GM18868 (cell line): ENCODE measurements around the gene RASSF5.

Experiments
- ATAC-seq: cut with Tn5 transposase; IDR thresholded peaks from one replicate; pipeline ENCODE4 v1.9.1; 2021; ENCODE audit warnings: mild to moderate bottlenecking, moderate library complexity; ENCODE audit not compliant: unreplicated experiment

Gene RASSF5

DNA sequence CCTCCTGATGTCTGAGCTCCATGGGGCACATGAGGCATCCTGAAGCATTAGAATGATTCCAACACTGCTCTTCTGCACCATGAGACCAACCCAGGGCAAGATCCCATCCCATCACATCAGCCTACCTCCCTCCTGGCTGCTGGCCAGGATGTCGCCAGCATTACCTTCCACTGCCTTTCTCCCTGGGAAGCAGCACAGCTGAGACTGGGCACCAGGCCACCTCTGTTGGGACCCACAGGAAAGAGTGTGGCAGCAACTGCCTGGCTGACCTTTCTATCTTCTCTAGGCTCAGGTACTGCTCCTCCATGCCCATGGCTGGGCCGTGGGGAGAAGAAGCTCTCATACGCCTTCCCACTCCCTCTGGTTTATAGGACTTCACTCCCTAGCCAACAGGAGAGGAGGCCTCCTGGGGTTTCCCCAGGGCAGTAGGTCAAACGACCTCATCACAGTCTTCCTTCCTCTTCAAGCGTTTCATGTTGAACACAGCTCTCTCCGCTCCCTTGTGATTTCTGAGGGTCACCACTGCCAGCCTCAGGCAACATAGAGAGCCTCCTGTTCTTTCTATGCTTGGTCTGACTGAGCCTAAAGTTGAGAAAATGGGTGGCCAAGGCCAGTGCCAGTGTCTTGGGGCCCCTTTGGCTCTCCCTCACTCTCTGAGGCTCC lies 11.1 kb upstream of the RASSF5 start:
- ATAC-seq = no peak

DNA sequence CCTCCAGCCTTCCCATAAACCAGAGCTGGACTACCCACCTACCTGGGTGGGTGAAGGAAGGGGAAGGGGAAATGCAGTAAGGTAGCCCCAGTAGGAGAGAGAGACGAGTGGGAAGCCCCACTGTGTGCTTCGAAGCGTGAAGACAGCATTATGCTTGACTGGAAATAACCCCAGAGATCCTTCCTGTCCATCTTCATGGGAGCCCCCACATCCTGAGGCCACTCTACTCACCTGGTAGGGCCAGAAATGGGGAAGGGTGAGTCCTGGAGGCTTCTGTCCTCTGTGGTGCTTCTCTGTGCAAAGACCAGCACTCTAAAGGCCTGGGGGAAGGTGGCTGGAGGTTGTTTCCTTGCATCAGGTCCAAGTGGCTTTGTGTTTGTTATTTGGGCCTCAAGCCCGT lies 10.0 kb upstream of the RASSF5 start:
- no peak for ATAC-seq

DNA sequence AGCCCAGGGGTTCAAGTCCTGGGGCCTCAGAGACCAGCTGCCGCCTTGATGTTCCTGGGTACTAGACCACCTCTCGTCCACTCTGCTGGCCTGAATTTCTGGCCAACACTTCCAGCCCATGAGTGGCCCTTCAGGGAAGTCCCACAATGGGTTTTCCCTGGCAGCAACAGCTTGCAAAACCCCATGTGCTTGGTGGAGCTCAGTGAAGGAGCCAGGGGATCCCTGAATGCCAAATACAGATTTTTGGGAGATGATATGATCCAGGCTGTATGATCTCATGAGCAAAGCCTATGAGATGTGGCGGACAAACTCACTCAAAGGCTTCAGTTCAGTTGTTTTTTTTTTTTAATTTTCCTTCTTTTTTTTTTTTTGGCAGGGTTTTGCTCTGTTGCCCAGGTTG lies 9.6 kb upstream of the RASSF5 start:
- no peak for ATAC-seq

DNA sequence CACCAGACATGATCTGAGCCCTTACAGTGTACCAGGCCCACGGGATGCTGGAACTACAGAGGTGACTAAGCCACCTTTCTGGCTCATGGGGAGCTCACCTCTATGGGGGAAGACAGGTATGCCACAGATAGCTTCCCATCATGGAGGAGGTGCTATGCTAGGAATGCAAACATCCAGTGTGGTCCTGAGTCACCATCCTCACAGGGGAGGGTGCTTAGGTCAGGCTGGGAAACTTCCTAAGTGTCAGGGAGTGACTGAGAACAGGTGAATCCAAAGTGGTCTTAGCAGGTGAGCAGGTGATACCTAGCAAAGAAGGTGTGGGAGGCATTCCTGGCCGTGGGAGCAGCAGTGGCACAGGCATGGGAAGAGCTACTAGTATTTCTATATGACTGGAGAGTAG lies 8.6 kb upstream of the RASSF5 start:
- no peak for ATAC-seq

GRCh38 chr1:206500046-206500445 lies 7.3 kb upstream of the RASSF5 start:
- ATAC-seq = no peak

DNA sequence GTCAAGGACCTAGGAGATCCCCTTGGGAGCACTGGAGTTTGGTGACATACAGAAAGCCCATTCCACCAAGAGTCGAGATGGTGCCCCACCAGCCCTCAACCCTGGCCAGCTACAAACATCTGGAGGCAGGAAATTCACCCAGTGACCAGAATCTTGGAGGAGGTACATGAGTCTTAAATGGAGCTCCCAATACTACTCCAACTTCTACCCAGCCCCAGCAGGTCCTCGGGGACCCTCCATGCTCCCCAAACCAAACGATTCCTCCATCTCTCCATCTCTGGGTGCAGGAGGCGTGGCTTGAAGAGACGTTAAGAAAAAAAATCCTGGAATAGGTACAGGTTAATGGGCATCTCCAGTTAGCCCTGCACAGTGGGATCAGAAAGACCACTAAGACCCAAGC lies 5.5 kb upstream of the RASSF5 start:
- no peak for ATAC-seq

- ATAC-seq = no peak
Measured at GRCh38 chr1:206502403-206502802, 4.9 kb upstream of the RASSF5 start.

DNA sequence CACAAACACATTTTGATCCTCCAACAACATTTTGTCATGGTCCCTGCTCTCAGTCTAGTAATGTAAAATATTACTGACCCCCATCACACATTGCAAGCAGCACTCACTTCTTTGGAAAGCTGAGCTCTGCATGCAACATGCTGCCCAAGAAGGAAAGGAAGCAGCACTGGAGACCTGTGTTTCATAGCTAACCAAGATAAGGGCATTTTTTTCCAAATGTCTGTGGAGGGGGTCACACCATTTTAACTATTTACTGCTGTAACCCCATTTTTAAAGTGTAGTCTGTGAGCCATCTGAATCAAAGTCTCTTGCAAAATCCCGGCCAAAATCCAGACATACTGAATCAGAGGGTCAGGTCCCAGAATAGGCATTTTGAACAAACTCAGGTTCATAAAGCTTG lies 4.5 kb upstream of the RASSF5 start:
- ATAC-seq = no peak

DNA sequence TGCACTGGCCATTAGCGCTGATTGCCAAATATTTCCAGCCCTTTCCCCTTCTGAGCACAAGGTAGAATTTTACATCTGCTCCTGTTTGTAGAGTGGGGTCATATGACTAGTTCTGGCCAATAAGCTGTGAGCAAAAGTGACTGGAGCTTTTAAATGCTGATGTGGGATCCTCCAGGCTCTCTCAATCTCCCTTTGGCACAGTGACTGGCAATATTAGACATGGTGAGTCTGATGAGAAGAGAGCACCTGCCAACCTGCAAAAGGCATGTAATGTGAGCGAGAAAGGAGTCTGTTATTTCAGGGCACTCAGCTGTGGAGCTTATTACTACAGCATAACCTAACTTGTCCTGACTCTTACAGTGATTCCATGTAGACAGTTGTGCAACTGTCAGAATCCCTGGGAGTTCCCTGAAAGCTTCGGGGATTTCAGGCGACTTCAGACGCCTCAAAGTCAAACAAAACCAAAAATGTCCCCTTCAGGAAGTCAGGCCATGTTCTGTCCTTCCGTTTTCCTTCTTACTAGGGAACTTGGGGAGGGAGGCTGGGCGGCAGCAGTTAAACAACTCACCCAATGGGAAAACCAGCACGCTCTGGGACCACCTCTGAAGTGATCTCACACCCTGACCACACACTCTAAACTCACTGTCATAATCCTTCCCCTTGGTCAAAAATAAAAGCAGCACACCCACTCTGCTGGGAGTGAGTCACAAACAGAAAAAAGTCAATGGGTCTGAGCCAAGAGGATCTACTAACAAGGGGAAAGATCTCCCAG lies 3.6 kb upstream of the RASSF5 start:
- ATAC-seq = peak; percentile 65

GRCh38 chr1:206504363-206504713 lies 3.0 kb upstream of the RASSF5 start:
- no peak for ATAC-seq

GRCh38 chr1:206505702-206506355 lies 1.5 kb upstream of the RASSF5 start:
- no peak for ATAC-seq

- peak; percentile 20 for ATAC-seq
Measured at GRCh38 chr1:206506405-206507283, 687 bp upstream of the RASSF5 start.

- no peak for ATAC-seq
Measured at GRCh38 chr1:206508130-206508889, 979 bp downstream of the RASSF5 start.

GRCh38 chr1:206508956-206509355 lies 1.6 kb downstream of the RASSF5 start:
- ATAC-seq = no peak

- ATAC-seq = no peak
Measured at GRCh38 chr1:206509612-206510257, 2.4 kb downstream of the RASSF5 start.

DNA sequence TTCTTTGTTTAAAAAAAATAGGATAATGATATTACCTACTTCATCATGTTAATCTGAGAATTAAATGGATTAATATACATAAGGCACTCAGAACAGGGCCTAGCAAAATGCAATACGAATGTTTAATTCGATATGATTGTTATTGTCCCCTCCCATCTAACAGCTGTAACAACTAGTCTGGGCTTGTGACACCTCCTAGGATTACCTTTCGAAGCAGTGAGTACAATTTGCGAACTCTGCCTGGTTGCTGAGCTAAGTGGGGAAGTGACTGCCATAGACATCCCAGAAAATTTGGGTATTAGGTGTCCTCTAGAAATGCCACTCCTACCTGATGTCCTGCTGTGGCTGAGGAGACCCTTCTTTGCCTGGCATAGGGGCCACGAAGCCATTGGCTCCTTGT lies 3.0 kb downstream of the RASSF5 start:
- no peak for ATAC-seq

- ATAC-seq = no peak
Measured at GRCh38 chr1:206511362-206512057, 4.2 kb downstream of the RASSF5 start.

GRCh38 chr1:206512058-206512850 lies 4.9 kb downstream of the RASSF5 start:
- ATAC-seq = no peak

- no peak for ATAC-seq
Measured at GRCh38 chr1:206512851-206513180, 5.5 kb downstream of the RASSF5 start.
